Endothelial cell of umbilical vein (primary cell): ENCODE data around the gene FSTL4. TPM values are rescaled to one million over a fixed set of nuclear protein-coding genes. Genes with fewer than 3 reads are reported as not detected.

Experiments used
- BruUV-seq: library from RNA; stranded (reverse); fragments of 400-500 nt; replicated peaks from 2 replicates; lab custom pipeline; 2021; lab: Mats Ljungman, UMichigan
- CTCF ChIA-PET: fragments of 300-600, 350-600 bp; sonication (Branson Sonifier 250); formaldehyde crosslinking; loops from one replicate; lab custom pipeline; 2021; ENCODE audit warnings: antibody characterized with exemption, inconsistent platforms; lab: Charles Lee
- POLR2A ChIA-PET: fragments of 300-600, 350-600 bp; sonication (Branson Sonifier 250); formaldehyde crosslinking; loops from one replicate; lab custom pipeline; 2021; ENCODE audit warnings: antibody characterized with exemption, inconsistent platforms; lab: Charles Lee
- DNase-seq: peaks from one replicate; pipeline ENCODE4 v3.0.0-alpha.2; 2011; ENCODE audit warnings: low read depth, low spot score
- FAIRE-seq: peaks from 2 replicates; lab custom pipeline; 2011; peaks lifted over from hg19 to GRCh38; lab: Jason Lieb, UNC
- H2AFZ ChIP-seq: 2 replicates; pipeline ENCODE4 v1.6.0; 2012; ENCODE audit warnings: low read depth, low read length, control low read depth, inconsistent platforms
- H3K27ac ChIP-seq: 2 replicates; pipeline ENCODE4 v1.5.1; 2011; ENCODE audit warnings: low read depth, mild to moderate bottlenecking, control low read depth, low read length, moderate library complexity; ENCODE audit not compliant: insufficient read depth
- H3K27me3 ChIP-seq, 2 experiments: 2 replicates each; pipeline versions ENCODE4 v1.6.0 to v1.6.1; 2011; ENCODE audit warnings: low read length in 2 of 2, mixed read lengths in 1 of 2; ENCODE audit not compliant: control insufficient read depth in 2 of 2, insufficient read depth in 2 of 2
- H3K36me3 ChIP-seq, 2 experiments: 2 replicates in 1 of 2; 3 replicates in 1 of 2; pipeline ENCODE4 v1.5.1; 2011; ENCODE audit warnings: low read length in 2 of 2, mild to moderate bottlenecking in 1 of 2, moderate library complexity in 1 of 2; ENCODE audit not compliant: control insufficient read depth in 2 of 2, insufficient read depth in 2 of 2; ENCODE audit errors: extremely low read depth in 1 of 2
- H3K4me1 ChIP-seq: 3 replicates; pipeline ENCODE4 v1.5.1; 2011; ENCODE audit warnings: mild to moderate bottlenecking, low read length; ENCODE audit not compliant: control insufficient read depth, insufficient read depth; ENCODE audit errors: extremely low read depth
- H3K4me2 ChIP-seq: 2 replicates; pipeline ENCODE4 v1.6.1; 2011; ENCODE audit warnings: low read length, control low read depth, mixed read lengths; ENCODE audit not compliant: insufficient read depth
- H3K4me3 ChIP-seq, 3 experiments: fragments of 200-600 bp in 1 of 3; sonication (generic), shearing (Covaris generic) in 1 of 3; replicated peaks in 1 of 3; 2 replicates each; pipeline ENCODE4 v1.5.1; 2011 to 2016; ENCODE audit warnings: control low read depth in 3 of 3, low read length in 3 of 3, mild to moderate bottlenecking in 2 of 3, inconsistent platforms in 1 of 3, low read depth in 1 of 3, moderate library complexity in 1 of 3; ENCODE audit not compliant: insufficient read depth in 1 of 3
- H3K79me2 ChIP-seq: 2 replicates; pipeline ENCODE4 v1.6.0; 2012; ENCODE audit warnings: low read length, inconsistent platforms; ENCODE audit not compliant: control insufficient read depth, insufficient read depth
- H3K9ac ChIP-seq: replicated peaks from 2 replicates; pipeline ENCODE3; 2011; ENCODE audit warnings: low read length, control low read depth; ENCODE audit not compliant: insufficient read depth; ENCODE audit errors: extremely low read depth
- H3K9me1 ChIP-seq: replicated peaks from 3 replicates; pipeline ENCODE4 v1.6.0; 2011; ENCODE audit warnings: mild to moderate bottlenecking, low read length; ENCODE audit not compliant: control insufficient read depth, insufficient read depth; ENCODE audit errors: extremely low read depth
- H3K9me3 ChIP-seq: replicated peaks from 2 replicates; pipeline ENCODE4 v1.5.1; 2012; ENCODE audit warnings: low read length, inconsistent platforms; ENCODE audit not compliant: control insufficient read depth, insufficient read depth
- H4K20me1 ChIP-seq: replicated peaks from 2 replicates; pipeline ENCODE3; 2011; ENCODE audit warnings: mild to moderate bottlenecking, low read length; ENCODE audit not compliant: control insufficient read depth, insufficient read depth; ENCODE audit errors: extremely low read depth
- EZH2 ChIP-seq: IDR thresholded peaks from 2 replicates; pipeline ENCODE4 v1.6.1; 2012; ENCODE audit warnings: borderline replicate concordance, low read depth, mild to moderate bottlenecking, moderate library complexity, low read length, inconsistent platforms; ENCODE audit not compliant: severe bottlenecking
- FOS ChIP-seq: IDR thresholded peaks from 2 replicates; pipeline ENCODE4 v1.6.1; 2011; ENCODE audit warnings: mild to moderate bottlenecking, low read length, moderate library complexity, borderline replicate concordance; ENCODE audit not compliant: insufficient read depth
- GATA2 ChIP-seq: IDR thresholded peaks from 2 replicates; pipeline ENCODE4 v1.7.0; 2011; ENCODE audit warnings: low read depth, mild to moderate bottlenecking, moderate library complexity, mixed read lengths, low read length; ENCODE audit not compliant: insufficient read length, insufficient read depth
- JUN ChIP-seq: IDR thresholded peaks from 2 replicates; pipeline ENCODE4 v1.6.1; 2011; ENCODE audit warnings: borderline replicate concordance, low read depth; ENCODE audit not compliant: insufficient read length, insufficient read depth
- MYC ChIP-seq: IDR thresholded peaks from one replicate; pipeline ENCODE4 v1.6.1; 2011; ENCODE audit warnings: mild to moderate bottlenecking, low read depth, low read length
- POLR2A ChIP-seq: IDR thresholded peaks from 2 replicates; pipeline ENCODE4 v1.6.1; 2012; ENCODE audit warnings: low read depth, mild to moderate bottlenecking, control low read depth, low read length
- POLR2AphosphoS5 ChIP-seq: IDR thresholded peaks from 2 replicates; pipeline ENCODE4 v1.6.1; 2012; ENCODE audit warnings: low read depth, mild to moderate bottlenecking, control low read depth, low read length, moderate library complexity; ENCODE audit not compliant: insufficient read depth
- dilution Hi-C: fragments of 300-500 bp; cut with MboI; formaldehyde crosslinking; loops from one replicate; pipeline ENCODE4 v1.15.0; 2019; ENCODE audit warnings: low sequenced_read_pairs; ENCODE audit not compliant: extremely low pct_ligation_motif_present
- intact Hi-C: fragments of 100-400 bp; cut with micrococcal nuclease; formaldehyde crosslinking; loops from one replicate; pipeline ENCODE4 v1.10.0; 2022
- polyA plus RNA-seq, 4 experiments: library from polyadenylated mRNA; depleted of rRNA in 3 of 4; stranded (reverse) in 3 of 4; unstranded in 1 of 4; fragments of >200 nt; gene quantifications; 2 replicates each; pipeline versions ENCODE4 v1.2.1 to v1.2.3, GENCODE V29; 2011 to 2012; ENCODE audit warnings: missing spikeins in 1 of 4
- total RNA-seq: library from RNA; stranded (reverse); gene quantifications from 2 replicates; pipeline ENCODE4 v1.2.3, GENCODE V29; 2021
- TF ChIP-seq, protein P1 (sequence below), 2 donors: IDR thresholded peaks; 1 replicate in 1 of 2; 2 replicates in 1 of 2; pipeline ENCODE4 v1.5.1; 2011; ENCODE audit warnings: low read length in 2 of 2, mild to moderate bottlenecking in 2 of 2, moderate library complexity in 2 of 2, control low read depth in 1 of 2, inconsistent platforms in 1 of 2, low read depth in 1 of 2; ENCODE audit not compliant: insufficient read depth in 1 of 2; ENCODE audit errors: extremely low read depth in 1 of 2
- TF ChIP-seq, protein P2 (sequence below): IDR thresholded peaks from 2 replicates; pipeline ENCODE4 v1.6.1; 2011; ENCODE audit not compliant: insufficient read depth, insufficient read length

FSTL4 gene
- total and polyA plus RNA-seq, 2 donors (not counting 3 experiments of a cell fraction or from before 2014, with no cell fraction given) = 0.18 TPM; not detected in 1

DNA sequence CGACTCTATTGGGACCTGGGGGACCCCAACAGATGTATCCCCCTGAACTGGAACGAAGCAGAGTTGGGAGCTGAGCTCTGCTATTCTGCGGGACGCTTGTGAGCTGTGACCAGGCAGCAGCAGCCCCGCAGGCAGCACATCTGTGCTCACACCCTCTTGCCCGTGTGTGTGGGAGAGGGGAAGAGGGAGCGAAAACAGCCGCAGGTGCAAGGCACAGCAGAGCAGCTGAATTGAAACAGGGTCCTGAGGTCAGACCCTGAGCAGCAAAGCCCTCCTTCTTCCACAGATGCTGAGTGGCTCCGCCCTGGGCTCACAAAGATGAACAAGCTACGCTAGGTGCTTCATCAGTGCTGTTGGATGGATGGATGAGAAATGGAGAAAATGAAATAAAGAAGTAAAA, 361.8 kb downstream of the FSTL4 start:
- DNase-seq (no peak), FAIRE-seq (no peak)
- no peak overlapping the region for H3K4me2 ChIP-seq
- no peak overlapping the region for H2AFZ ChIP-seq
- no peaks in the 10 kb centered on the region for H3K36me3 ChIP-seq
- dilution Hi-C loops (no loop called here), intact Hi-C loops (no loop called here)
- H3K27ac ChIP-seq = no peak overlapping the region
- H4K20me1 ChIP-seq = no peaks in the 10 kb centered on the region
- H3K27me3 ChIP-seq = peaks cover 0 to 4% of the 10 kb centered on the region in 2 experiments
- H3K4me3 ChIP-seq = no peak overlapping the region
- no peak overlapping the region for H3K9ac ChIP-seq
- no peaks in the 10 kb centered on the region for H3K79me2 ChIP-seq
- no peaks in the 10 kb centered on the region for H3K9me3 ChIP-seq
- no peak for TF ChIP-seq JUN
- BruUV-seq = no TSS peak
- H3K9me1 ChIP-seq = no peaks in the 10 kb centered on the region
- CTCF ChIA-PET = interaction anchor here (6.2 to 7.1 kb wide), 2 partner anchors 36 to 137 kb away, joined by 55 to 303 read pairs; no protein-coding TSS in a partner anchor
- POLR2A ChIA-PET = no interaction called here
- no peaks in the 10 kb centered on the region for H3K4me1 ChIP-seq

GRCh38 chr5:133249593-133249992, 362.7 kb downstream of the FSTL4 start:
- H2AFZ ChIP-seq = no peak overlapping the region
- POLR2A ChIA-PET = no interaction called here
- H3K27ac ChIP-seq = no peak overlapping the region
- no peak overlapping the region for H3K4me3 ChIP-seq
- H3K36me3 ChIP-seq = no peaks in the 10 kb centered on the region
- H3K9me3 ChIP-seq = no peaks in the 10 kb centered on the region
- intact Hi-C loops = loop anchor here (5.0 to 10.0 kb wide), 2 partner anchors 42 to 865 kb away; no protein-coding TSS in a partner anchor
- H3K4me2 ChIP-seq = no peak overlapping the region
- no peaks in the 10 kb centered on the region for H3K27me3 ChIP-seq
- no TSS peak for BruUV-seq
- H3K9ac ChIP-seq = no peak overlapping the region
- H3K4me1 ChIP-seq = no peaks in the 10 kb centered on the region
- CTCF ChIA-PET = interaction anchor here (1.1 to 7.1 kb wide), 5 partner anchors 9 to 136 kb away, joined by 3 to 303 read pairs (median 5); no protein-coding TSS in a partner anchor
- DNase-seq (no peak), FAIRE-seq (no peak)
- H3K79me2 ChIP-seq = no peaks in the 10 kb centered on the region
- no peaks in the 10 kb centered on the region for H3K9me1 ChIP-seq
- dilution Hi-C loops = no loop called here
- TF ChIP-seq EZH2 = no peak
- no peak for TF ChIP-seq FOS
- TF ChIP-seq GATA2 = no peak
- TF ChIP-seq, protein P1, sequence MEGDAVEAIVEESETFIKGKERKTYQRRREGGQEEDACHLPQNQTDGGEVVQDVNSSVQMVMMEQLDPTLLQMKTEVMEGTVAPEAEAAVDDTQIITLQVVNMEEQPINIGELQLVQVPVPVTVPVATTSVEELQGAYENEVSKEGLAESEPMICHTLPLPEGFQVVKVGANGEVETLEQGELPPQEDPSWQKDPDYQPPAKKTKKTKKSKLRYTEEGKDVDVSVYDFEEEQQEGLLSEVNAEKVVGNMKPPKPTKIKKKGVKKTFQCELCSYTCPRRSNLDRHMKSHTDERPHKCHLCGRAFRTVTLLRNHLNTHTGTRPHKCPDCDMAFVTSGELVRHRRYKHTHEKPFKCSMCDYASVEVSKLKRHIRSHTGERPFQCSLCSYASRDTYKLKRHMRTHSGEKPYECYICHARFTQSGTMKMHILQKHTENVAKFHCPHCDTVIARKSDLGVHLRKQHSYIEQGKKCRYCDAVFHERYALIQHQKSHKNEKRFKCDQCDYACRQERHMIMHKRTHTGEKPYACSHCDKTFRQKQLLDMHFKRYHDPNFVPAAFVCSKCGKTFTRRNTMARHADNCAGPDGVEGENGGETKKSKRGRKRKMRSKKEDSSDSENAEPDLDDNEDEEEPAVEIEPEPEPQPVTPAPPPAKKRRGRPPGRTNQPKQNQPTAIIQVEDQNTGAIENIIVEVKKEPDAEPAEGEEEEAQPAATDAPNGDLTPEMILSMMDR (IDR thresholded peaks at IDR 0.05; ENCODE audit: extremely low read depth in 1 of 2, insufficient read depth in 1 of 2, low read depth in 1 of 2, low read length in 2 of 2) = no peak
- no peak for TF ChIP-seq POLR2AphosphoS5
- no peak for TF ChIP-seq JUN
- TF ChIP-seq POLR2A = no peak
- TF ChIP-seq MYC = no peak
- TF ChIP-seq, protein P2, sequence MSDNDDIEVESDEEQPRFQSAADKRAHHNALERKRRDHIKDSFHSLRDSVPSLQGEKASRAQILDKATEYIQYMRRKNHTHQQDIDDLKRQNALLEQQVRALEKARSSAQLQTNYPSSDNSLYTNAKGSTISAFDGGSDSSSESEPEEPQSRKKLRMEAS = no peak
- no peaks in the 10 kb centered on the region for H4K20me1 ChIP-seq
